Brain microvascular endothelial cell (primary cell): ENCODE results near the gene EIPR1.

Experiments used
- DNase-seq: peaks from one replicate; pipeline ENCODE4 v3.0.0-alpha.2; 2020
- H3K27ac ChIP-seq: fragments of 250-450 bp; sonication (Bioruptor Pico); 2 replicates; pipeline ENCODE4 v1.5.1; 2020; ENCODE audit warnings: mild to moderate bottlenecking, moderate library complexity
- H3K27me3 ChIP-seq: fragments of 250-450 bp; sonication (Bioruptor Pico); replicated peaks from 2 replicates; pipeline ENCODE4 v1.5.1; 2020; ENCODE audit warnings: mild to moderate bottlenecking
- H3K36me3 ChIP-seq: fragments of 250-450 bp; sonication (Bioruptor Pico); replicated peaks from 2 replicates; pipeline ENCODE4 v1.5.1; 2020; ENCODE audit warnings: mild to moderate bottlenecking
- H3K4me3 ChIP-seq: 2 replicates; pipeline ENCODE4 v1.5.1; 2011; ENCODE audit warnings: low read depth, mild to moderate bottlenecking, control low read depth, low read length, moderate library complexity
- CTCF ChIP-seq: IDR thresholded peaks from 2 replicates; pipeline ENCODE4 v1.5.1; 2011; ENCODE audit warnings: low read depth, mild to moderate bottlenecking, moderate library complexity, low read length, control low read depth, inconsistent platforms; ENCODE audit errors: missing control alignments
- in situ Hi-C: cut with HindIII; loops from 2 replicates; pipeline ENCODE4 v1.10.0; 2017; ENCODE audit warnings: low sequenced_read_pairs, low pct_ligation_motif_present

Gene EIPR1

GRCh38 chr2:3176869-3177255 lies 200.8 kb downstream of the EIPR1 start:
- Histone ChIP-seq H3K27ac (no peak overlapping the region), H3K36me3 (no peaks in the 10 kb centered on the region), H3K4me3 (no peak overlapping the region), H3K27me3 (no peaks in the 10 kb centered on the region)
- in situ Hi-C loops: no loop called here
- no peak for DNase-seq
- no peak for TF ChIP-seq CTCF

GRCh38 chr2:3176071-3176868 lies 201.3 kb downstream of the EIPR1 start:
- no peak overlapping the region for H3K4me3 ChIP-seq
- no peak for DNase-seq
- no peaks in the 10 kb centered on the region for H3K27me3 ChIP-seq
- no peaks in the 10 kb centered on the region for H3K36me3 ChIP-seq
- no peak for TF ChIP-seq CTCF
- in situ Hi-C loops: no loop called here
- H3K27ac ChIP-seq: no peak overlapping the region

GRCh38 chr2:3175568-3175955 lies 202.1 kb downstream of the EIPR1 start:
- no peak for DNase-seq
- Histone ChIP-seq H3K27me3 (no peaks in the 10 kb centered on the region), H3K27ac (no peak overlapping the region), H3K36me3 (no peaks in the 10 kb centered on the region), H3K4me3 (no peak overlapping the region)
- TF ChIP-seq CTCF: no peak
- in situ Hi-C loops: no loop called here

- DNase-seq: no peak
- Histone ChIP-seq H3K4me3 (no peak overlapping the region), H3K27me3 (no peaks in the 10 kb centered on the region), H3K36me3 (no peaks in the 10 kb centered on the region), H3K27ac (no peak overlapping the region)
- in situ Hi-C loops: no loop called here
- TF ChIP-seq CTCF: no peak
These were observed 202.7 kb downstream of the EIPR1 start for GRCh38 chr2:3174626-3175567.

GRCh38 chr2:3173031-3173430 lies 204.6 kb downstream of the EIPR1 start:
- Histone ChIP-seq H3K36me3 (no peaks in the 10 kb centered on the region), H3K4me3 (no peak overlapping the region), H3K27me3 (no peaks in the 10 kb centered on the region), H3K27ac (no peak overlapping the region)
- in situ Hi-C loops: no loop called here
- no peak for DNase-seq
- no peak for TF ChIP-seq CTCF
